Iris pigment epithelial cell (primary cell): ENCODE data around the gene NUPR2.
"Not testable (repeated sequence)": the region's sequence is repeated elsewhere in the genome, so short reads cannot be mapped to it uniquely, and the experiment has no call there.

ENCODE experiments used
- DNase-seq: peaks from one replicate; pipeline ENCODE4 v3.0.0-alpha.2; 2011; ENCODE audit warnings: low read depth

NUPR2 gene

DNA sequence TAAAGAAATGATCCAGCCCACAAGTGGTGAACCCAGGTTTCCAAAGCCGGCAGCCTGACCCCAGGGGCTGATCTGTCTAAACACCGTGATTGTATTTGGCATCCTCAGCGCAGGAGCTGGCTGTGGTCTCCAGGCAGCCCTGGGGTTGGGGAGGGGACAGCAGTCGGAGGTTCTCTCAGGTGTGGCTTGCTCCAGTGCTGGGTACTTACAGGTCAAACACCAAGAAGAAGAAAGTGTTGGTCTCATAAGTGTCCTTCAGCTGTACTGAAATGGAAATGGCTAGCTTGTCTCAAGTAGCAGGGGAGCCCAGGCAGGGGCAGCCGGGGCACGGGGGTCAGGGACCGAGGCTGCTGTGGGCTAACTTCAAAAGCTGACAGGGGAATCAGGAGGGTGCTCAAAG, 29.5 kb downstream of the NUPR2 start:
- no peak for DNase-seq

DNA sequence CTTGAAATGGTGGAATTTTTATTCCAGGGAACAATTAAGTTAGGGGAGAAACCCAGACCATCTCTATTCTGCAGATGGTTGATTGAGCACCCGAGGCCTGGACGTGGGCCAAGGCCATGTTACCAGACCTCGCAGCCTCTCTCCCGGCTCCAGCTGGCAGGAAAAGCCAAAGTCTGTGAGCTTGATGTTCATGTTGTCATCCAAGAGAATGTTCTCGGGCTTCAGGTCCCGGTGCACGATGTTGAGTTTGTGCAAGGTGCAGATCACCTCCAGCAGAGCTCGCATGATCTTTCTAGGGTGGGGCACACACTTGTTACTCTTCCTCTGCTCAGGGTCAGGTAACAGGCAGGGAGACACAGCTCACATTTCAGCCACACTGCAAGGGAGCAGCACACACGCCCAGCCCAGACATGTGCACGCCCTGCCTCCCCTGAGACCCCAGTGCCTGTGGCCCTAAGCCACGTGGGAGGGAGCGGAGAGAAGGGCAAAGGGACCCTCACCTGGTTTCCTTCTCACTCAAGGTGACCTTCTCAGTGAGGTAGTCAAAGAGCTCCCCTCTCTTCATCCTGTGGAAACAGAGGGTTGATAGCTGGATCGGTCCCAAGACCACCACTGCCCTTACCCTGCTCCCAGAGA, 32.9 kb downstream of the NUPR2 start:
- no peak for DNase-seq

DNA sequence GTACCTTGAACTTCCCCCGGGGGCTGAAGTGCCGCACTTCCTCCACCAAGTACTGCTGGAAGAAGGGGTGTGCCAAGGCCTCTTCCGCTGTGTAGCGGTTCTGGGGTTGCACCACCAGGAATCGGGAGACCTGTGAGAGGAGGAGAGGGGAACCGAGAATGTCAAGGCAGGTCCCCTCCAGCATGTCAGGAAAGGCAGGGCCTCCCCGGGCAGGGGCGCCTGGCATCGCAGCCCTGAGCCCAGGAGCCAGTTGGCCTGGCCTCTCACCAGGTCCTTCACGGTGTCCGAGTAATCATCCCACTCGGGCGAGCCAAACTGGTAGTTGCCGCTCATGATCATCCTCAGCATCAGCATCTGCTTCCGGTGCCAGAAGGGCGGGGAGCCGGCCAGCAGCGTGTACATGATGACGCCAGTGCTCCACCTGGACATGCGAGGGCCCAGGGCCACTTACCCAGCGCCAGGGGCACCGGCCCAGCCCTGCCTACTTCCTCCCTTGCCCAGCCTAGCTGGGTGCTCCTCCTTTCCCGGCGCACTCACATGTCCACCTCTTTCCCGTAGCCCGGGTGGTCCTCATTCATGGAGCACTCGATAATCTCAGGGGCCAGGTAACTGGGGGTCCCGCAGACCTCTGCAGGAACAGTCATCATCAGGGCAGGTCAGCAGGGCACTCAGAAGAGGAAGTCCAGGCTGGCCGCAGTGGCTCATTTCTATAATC, 34.4 kb downstream of the NUPR2 start:
- no peak for DNase-seq

DNA sequence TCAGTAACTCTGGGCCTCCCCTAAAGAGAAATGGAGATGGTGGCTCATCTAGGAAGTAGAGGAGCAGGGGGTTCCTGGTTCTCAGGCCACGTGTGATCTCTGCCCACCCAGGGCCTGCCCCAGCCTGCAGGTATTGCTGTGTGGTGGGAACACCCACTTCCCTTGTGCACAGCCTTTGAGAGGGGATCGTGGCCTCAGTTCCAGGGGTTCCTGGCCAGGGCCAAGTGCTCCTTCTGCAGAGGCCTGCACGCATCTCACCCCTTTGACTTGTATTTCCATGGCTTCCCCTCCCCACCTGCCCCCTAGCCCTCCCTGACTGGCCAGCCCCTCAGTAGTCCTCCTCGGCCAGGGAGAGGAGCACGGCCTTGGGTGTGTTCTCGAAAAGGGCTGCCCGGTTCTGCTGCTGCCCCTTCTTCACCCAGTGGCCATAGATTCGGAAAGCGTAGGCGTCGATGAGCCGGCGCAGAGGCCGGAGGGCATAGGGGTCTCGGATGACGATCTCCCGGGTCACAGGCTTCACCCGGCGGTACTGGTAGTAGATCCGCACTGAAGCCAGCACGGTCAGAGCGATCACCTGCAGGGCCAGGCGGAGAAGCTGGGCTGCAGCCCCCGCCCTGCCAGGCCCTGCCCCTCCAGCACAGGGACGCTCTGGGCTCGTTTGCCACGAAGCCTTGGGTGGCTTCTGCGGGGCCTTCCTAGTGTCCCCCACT, 35.3 kb downstream of the NUPR2 start:
- not testable (repeated sequence) for DNase-seq

DNA sequence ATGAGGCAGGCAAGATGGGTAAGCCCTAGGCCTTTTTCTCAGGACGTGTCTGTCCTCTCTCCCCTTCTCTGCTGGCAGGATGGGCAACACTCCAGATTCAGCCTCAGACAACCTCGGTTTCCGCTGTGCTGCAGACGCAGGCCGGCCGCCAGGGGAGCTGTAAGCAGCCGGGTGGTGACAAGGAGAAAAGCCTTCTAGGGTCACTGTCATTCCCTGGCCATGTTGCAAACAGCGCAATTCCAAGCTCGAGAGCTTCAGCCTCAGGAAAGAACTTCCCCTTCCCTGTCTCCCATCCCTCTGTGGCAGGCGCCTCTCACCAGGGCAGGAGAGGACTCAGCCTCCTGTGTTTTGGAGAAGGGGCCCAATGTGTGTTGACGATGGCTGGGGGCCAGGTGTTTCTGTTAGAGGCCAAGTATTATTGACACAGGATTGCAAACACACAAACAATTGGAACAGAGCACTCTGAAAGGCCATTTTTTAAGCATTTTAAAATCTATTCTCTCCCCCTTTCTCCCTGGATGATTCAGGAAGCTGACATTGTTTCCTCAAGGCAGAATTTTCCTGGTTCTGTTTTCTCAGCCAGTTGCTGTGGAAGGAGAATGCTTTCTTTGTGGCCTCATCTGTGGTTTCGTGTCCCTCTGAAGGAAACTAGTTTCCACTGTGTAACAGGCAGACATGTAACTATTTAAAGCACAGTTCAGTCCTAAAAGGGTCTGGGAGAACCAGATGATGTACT, 36.6 kb downstream of the NUPR2 start:
- peak; percentile 81 for DNase-seq

DNA sequence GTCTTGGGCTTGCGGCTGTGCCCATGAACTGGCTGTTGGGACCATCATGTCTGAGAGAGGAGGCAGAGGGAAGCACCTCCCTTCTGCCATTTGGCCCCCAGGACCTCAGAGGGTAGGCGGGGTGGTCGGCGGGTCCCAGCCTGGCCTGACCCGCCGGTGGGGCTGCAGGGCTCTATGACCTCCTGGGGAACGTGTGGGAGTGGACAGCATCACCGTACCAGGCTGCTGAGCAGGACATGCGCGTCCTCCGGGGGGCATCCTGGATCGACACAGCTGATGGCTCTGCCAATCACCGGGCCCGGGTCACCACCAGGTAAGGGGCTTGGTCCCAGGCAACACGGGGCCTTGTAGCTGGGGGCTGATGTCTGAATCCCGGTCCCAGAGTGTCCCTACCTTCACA, 38.0 kb downstream of the NUPR2 start:
- DNase-seq, result no peak

DNA sequence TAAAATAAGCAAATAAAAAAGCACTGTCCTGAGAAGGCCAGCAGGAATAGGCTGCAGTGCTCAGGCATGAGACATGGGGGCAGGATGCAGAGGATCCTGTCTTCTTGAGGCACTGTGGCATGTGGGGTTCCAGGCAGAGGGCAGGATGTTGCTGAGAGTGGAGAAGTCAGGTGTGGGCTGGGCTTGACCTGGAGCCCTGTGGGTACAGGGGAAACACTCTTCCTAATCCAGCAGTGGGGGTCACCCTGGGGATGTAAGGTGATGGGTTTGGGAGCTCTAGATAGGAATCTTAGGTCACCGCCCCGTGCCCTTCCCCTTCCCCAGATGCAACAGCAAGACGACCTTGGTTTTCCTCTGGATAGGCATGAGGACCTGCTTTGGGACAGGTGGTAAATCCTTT, 38.5 kb downstream of the NUPR2 start:
- no peak for DNase-seq

DNA sequence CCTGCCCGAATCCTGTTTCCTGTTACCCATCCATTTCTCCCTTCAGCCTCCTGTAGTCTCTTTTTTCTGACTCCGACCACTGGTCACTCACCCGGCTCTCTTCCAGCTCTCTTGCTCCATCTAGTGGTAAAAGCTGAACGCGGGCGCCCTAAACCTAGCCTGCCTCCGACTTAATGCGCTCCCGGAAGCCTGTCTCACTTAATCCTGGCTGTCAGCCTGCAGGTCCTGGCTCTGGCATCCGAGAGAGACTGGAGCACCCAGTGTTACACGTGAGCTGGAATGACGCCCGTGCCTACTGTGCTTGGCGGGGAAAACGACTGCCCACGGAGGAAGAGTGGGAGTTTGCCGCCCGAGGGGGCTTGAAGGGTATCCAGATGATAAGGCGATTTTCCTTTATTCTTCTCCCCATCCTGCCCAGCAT, 41.8 kb downstream of the NUPR2 start:
- peak; percentile 75 for DNase-seq

DNA sequence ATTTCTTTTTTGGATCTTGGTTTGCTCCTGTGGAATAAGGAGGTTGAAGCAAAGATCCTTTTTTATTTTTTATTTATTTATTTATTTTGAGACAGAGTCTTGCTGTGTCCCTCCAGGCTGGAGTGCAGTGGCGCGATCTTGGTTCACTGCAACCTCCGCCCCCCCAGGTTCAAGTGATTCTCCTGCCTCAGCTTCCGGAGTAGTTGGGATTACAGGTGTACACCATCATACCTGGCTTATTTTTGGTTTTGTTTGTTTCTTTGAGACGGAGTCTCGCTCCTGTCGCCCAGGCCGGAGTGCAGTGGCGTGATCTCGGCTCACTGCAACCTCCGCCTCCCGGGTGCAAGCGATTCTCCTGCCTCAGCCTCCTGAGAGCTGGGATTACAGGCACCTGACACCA, 49.8 kb downstream of the NUPR2 start:
- DNase-seq, result not testable (repeated sequence)
